ENCODE measurements around the gene ID4.

- TF ChIP-seq POLR2A (IDR thresholded peaks at IDR 0.05; ENCODE audit: low read depth, low read length) (no peak), RFX5 (IDR thresholded peaks at IDR 0.05; ENCODE audit: low read depth, low read length) (no peak), CHD1 (IDR thresholded peaks at IDR 0.05; ENCODE audit: low read depth, low read length) (no peak), MXI1 (IDR thresholded peaks at IDR 0.05; ENCODE audit: borderline replicate concordance, low read depth, low read length) (no peak)
- TF ChIP-seq, protein P1, sequence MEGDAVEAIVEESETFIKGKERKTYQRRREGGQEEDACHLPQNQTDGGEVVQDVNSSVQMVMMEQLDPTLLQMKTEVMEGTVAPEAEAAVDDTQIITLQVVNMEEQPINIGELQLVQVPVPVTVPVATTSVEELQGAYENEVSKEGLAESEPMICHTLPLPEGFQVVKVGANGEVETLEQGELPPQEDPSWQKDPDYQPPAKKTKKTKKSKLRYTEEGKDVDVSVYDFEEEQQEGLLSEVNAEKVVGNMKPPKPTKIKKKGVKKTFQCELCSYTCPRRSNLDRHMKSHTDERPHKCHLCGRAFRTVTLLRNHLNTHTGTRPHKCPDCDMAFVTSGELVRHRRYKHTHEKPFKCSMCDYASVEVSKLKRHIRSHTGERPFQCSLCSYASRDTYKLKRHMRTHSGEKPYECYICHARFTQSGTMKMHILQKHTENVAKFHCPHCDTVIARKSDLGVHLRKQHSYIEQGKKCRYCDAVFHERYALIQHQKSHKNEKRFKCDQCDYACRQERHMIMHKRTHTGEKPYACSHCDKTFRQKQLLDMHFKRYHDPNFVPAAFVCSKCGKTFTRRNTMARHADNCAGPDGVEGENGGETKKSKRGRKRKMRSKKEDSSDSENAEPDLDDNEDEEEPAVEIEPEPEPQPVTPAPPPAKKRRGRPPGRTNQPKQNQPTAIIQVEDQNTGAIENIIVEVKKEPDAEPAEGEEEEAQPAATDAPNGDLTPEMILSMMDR (conservative IDR thresholded peaks at IDR 0.05; ENCODE audit: low read depth, low read length) = no peak
These were observed 5.8 kb upstream of the ID4 start for GRCh38 chr6:19831358-19831757.
